ENCODE measurements around the gene ARHGAP4.

ARHGAP4 gene

DNA sequence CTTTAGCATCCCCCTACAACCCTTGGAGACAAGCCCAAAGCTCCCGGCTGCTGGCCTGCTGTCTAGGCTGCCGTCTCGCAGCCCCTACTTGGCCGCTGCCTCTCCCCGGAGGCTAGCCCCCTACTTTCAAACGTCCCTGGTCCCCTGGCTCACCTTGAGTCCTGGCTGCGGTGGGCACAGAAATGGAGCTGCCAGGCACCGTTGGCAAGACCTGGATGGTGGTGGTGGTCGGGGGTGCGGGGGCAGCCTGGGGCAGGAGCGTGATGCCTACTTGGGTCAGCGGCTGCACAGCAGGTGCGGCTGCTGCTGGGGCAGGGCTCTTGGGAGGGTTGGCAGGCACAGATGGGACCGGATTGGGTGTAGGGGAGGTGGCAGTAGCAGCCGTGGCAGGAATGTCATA is 33.6 kb upstream of the ARHGAP4 start:
- H3K4me3 Mint-ChIP-seq = no peak overlapping the region
- H3K9me3 Mint-ChIP-seq = no peaks in the 10 kb centered on the region
- TF ChIP-seq, protein P1, sequence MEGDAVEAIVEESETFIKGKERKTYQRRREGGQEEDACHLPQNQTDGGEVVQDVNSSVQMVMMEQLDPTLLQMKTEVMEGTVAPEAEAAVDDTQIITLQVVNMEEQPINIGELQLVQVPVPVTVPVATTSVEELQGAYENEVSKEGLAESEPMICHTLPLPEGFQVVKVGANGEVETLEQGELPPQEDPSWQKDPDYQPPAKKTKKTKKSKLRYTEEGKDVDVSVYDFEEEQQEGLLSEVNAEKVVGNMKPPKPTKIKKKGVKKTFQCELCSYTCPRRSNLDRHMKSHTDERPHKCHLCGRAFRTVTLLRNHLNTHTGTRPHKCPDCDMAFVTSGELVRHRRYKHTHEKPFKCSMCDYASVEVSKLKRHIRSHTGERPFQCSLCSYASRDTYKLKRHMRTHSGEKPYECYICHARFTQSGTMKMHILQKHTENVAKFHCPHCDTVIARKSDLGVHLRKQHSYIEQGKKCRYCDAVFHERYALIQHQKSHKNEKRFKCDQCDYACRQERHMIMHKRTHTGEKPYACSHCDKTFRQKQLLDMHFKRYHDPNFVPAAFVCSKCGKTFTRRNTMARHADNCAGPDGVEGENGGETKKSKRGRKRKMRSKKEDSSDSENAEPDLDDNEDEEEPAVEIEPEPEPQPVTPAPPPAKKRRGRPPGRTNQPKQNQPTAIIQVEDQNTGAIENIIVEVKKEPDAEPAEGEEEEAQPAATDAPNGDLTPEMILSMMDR (IDR thresholded peaks at IDR 0.05) = no peak
- DNase-seq = no peak
- H3K36me3 Mint-ChIP-seq (ENCODE audit: low read depth) = peaks cover 33% of the 10 kb centered on the region
- H3K27ac Mint-ChIP-seq = no peak overlapping the region
- H3K27me3 Mint-ChIP-seq (ENCODE audit: low read depth, poor library complexity) = no peaks in the 10 kb centered on the region
- no peaks in the 10 kb centered on the region for H3K4me1 Mint-ChIP-seq

DNA sequence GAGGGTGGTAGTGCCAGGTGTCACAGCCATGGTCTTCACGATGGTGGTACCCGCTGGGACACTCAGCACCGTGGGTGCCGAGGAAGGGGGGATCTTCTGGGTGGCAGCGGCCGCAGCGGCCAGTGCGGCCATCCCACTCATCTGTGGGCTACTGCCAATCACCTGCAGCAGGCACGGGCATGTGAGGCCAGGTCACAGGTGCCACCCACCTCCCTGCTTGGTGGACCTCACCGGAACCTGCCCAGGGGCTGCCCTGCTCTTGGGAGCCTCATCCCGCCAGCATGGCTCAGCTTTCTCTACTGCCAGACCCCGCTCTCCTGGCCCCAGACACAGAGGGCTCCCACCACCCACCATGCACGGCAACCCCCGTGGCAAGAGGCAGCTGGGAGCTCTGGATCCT is 32.5 kb upstream of the ARHGAP4 start:
- DNase-seq = no peak
- H3K27ac Mint-ChIP-seq = no peak overlapping the region
- H3K4me3 Mint-ChIP-seq = no peak overlapping the region
- H3K4me1 Mint-ChIP-seq = no peaks in the 10 kb centered on the region
- no peaks in the 10 kb centered on the region for H3K9me3 Mint-ChIP-seq
- no peaks in the 10 kb centered on the region for H3K27me3 Mint-ChIP-seq (ENCODE audit: low read depth, poor library complexity)
- peaks cover 39% of the 10 kb centered on the region for H3K36me3 Mint-ChIP-seq (ENCODE audit: low read depth)
- TF ChIP-seq, protein P1 (IDR thresholded peaks at IDR 0.05) = no peak

DNA sequence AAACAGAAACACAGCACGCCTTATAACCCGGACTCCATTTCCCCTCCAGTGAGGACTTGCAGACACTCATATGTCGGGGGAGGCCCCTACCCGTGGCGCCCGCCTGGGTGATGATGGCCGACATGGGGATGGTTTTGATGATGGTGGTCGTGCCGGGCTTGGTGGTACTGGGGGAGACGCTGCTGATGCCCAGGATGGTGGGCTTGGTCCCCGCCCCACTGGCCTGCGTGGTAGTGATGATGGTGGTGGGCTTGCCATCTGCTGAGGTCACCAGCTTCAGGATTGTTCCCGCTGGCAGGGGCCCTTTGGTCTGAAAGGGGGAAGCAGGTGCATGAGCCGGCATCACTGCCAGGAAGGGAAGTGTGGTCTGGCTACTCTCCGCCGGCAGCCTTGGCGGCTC is 31.2 kb upstream of the ARHGAP4 start:
- H3K27ac Mint-ChIP-seq = no peak overlapping the region
- no peaks in the 10 kb centered on the region for H3K27me3 Mint-ChIP-seq (ENCODE audit: low read depth, poor library complexity)
- peaks cover 6% of the 10 kb centered on the region for H3K4me1 Mint-ChIP-seq
- TF ChIP-seq, protein P1 (IDR thresholded peaks at IDR 0.05) = no peak
- no peak overlapping the region for H3K4me3 Mint-ChIP-seq
- peaks cover 43% of the 10 kb centered on the region for H3K36me3 Mint-ChIP-seq (ENCODE audit: low read depth)
- no peak for DNase-seq
- H3K9me3 Mint-ChIP-seq = no peaks in the 10 kb centered on the region

DNA sequence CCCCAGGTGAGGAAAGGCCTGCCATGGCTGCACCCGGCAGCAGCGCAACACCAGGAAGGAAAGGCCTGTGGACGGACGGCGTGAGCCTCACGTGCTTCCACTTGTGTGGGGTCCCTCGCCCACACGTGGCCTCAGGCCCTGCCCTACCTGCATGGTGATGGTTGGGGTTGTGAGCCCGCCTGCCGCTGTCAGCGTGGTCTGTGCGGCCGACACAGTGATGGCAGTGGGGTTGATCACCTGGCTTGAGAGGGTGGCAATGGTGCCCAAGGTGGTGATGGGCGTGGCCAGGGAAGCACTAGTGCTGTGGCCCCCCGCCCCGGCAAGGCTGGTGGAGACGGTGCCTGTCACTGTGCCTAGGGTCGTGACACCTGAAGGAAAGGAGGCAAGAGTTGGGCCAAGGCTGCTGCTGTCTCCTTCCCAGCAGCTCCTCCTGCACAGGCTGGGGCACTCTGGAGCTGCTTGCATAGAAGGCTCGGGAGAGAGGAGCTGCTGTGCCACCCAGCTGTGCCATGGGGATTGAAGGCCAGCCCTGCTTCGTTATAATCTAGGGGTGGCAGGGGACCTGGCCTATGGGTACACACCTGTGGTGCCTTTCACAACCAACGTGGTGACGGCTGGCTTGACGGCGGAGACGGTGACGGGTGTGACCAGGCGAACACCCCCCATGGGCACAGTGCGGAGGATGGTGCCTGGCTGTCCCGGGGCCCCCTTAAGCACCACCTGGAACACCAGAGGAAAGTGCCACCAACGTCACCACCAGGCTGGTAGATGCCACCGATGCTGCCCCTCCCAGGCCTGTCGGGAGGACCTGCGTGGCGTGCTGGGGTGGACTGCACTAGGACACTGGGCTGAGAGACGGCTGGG is 30.2 kb upstream of the ARHGAP4 start:
- no peak for DNase-seq
- Mint-ChIP-seq H3K4me1 (peaks cover 9% of the 10 kb centered on the region), H3K4me3 (no peak overlapping the region), H3K27me3 (ENCODE audit: low read depth, poor library complexity) (no peaks in the 10 kb centered on the region), H3K27ac (no peak overlapping the region), H3K36me3 (ENCODE audit: low read depth) (peaks cover 40% of the 10 kb centered on the region), H3K9me3 (no peaks in the 10 kb centered on the region)
- TF ChIP-seq, protein P1 (IDR thresholded peaks at IDR 0.05) = no peak

DNA sequence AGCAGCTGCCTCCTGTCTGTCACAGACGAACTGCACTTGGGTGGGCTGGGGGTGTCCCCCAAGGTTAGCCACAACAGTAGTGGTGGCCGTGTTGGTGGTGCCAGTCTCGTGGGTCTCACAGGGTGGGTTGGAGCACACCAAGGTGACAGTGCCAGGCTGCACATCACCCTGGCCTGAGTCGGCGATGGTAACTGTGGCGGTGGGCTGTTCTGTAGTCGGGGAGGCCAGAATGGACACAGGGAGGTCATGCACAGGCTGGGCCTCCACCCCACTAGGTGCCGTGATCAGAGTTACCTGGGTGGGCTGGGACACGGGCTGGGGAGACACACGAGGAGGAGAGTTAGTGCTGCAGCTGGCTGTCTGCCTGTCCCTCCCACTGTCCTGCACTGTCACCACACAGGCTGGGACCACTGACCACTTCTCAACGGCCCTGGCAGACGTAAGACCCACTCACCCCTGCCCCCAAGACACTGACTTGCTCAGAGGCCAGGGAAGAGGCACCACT is 29.2 kb upstream of the ARHGAP4 start:
- H3K4me3 Mint-ChIP-seq = no peak overlapping the region
- DNase-seq = no peak
- no peaks in the 10 kb centered on the region for H3K27me3 Mint-ChIP-seq (ENCODE audit: low read depth, poor library complexity)
- peaks cover 19% of the 10 kb centered on the region for H3K4me1 Mint-ChIP-seq
- TF ChIP-seq, protein P1 (IDR thresholded peaks at IDR 0.05) = no peak
- no peak overlapping the region for H3K27ac Mint-ChIP-seq
- no peaks in the 10 kb centered on the region for H3K9me3 Mint-ChIP-seq
- H3K36me3 Mint-ChIP-seq (ENCODE audit: low read depth) = peaks cover 40% of the 10 kb centered on the region

Data from nephron progenitor cell (in vitro differentiated cells).